GM12878 (cell line): ENCODE measurements around the gene PPP1R10. TPM values are rescaled to one million over a fixed set of nuclear protein-coding genes. Genes with fewer than 3 reads are reported as not detected.

Source experiments
- ATAC-seq: fragments of 200-7000 bp; cut with Tn5 transposase; 3 replicates; pipeline ENCODE4 v1.9.1; 2020; ENCODE audit warnings: mild to moderate bottlenecking, moderate library complexity
- BruUV-seq: library from RNA; stranded (reverse); fragments of 400-500 nt; replicated peaks from 2 replicates; lab custom pipeline; 2021; lab: Mats Ljungman, UMichigan
- CTCF ChIA-PET: fragments of 300-600 bp; sonication (Branson Sonifier 250); formaldehyde crosslinking; extraction: SDS; loops from one replicate; lab custom pipeline; 2021; ENCODE audit warnings: inconsistent platforms; lab: Yijun Ruan, JAX
- POLR2A ChIA-PET: fragments of 350-600 bp; formaldehyde crosslinking; extraction: SDS; loops from one replicate; lab custom pipeline; 2021; ENCODE audit warnings: inconsistent platforms; lab: Charles Lee
- RAD21 ChIA-PET: fragments of 300-600 bp; sonication (Branson Sonifier 250); formaldehyde crosslinking; loops from one replicate; lab custom pipeline; 2023; ENCODE audit warnings: antibody characterized with exemption; ENCODE audit not compliant: unreplicated experiment; lab: Charles Lee
- SMC1A ChIA-PET: fragments of 300-600 bp; sonication (Branson Sonifier 250); formaldehyde crosslinking; loops from one replicate; lab custom pipeline; 2023; ENCODE audit not compliant: unreplicated experiment, uncharacterized antibody; lab: Charles Lee
- DNase-seq: peaks from one replicate; pipeline ENCODE4 v3.0.0-alpha.2; 2011; ENCODE audit warnings: low read depth, low spot score
- FAIRE-seq: peaks from 3 replicates; lab custom pipeline; 2011; peaks lifted over from hg19 to GRCh38; lab: Jason Lieb, UNC
- H2AFZ ChIP-seq: 2 replicates; pipeline ENCODE4 v1.6.0; 2011; ENCODE audit warnings: low read depth, low read length, control low read depth; ENCODE audit not compliant: control insufficient read depth
- H3K27ac ChIP-seq: 2 replicates; pipeline ENCODE4 v1.5.1; 2011; ENCODE audit warnings: control low read depth; ENCODE audit not compliant: control insufficient read depth, insufficient read depth
- H3K27me3 ChIP-seq, 2 experiments: replicated peaks in 1 of 2; 2 replicates each; pipeline versions ENCODE4 v1.6.0 to v1.6.1; 2011; ENCODE audit warnings: low read length in 1 of 2; ENCODE audit not compliant: control insufficient read depth in 2 of 2, insufficient read depth in 2 of 2
- H3K36me3 ChIP-seq, 2 experiments: 2 replicates each; pipeline ENCODE4 v1.5.1; 2011; ENCODE audit warnings: low read length in 1 of 2; ENCODE audit not compliant: control insufficient read depth in 2 of 2, insufficient read depth in 2 of 2
- H3K4me1 ChIP-seq: 2 replicates; pipeline ENCODE4 v1.6.1; 2011; ENCODE audit warnings: mild to moderate bottlenecking, low read length, moderate library complexity, mixed read lengths; ENCODE audit not compliant: control insufficient read depth, insufficient read depth
- H3K4me2 ChIP-seq: 2 replicates; pipeline ENCODE4 v1.6.0; 2011; ENCODE audit warnings: control low read depth; ENCODE audit not compliant: control insufficient read depth, insufficient read depth
- H3K4me3 ChIP-seq: fragments of 200-600 bp; sonication (generic); 2 replicates; pipeline ENCODE4 v1.5.1; 2016
- H3K79me2 ChIP-seq: 2 replicates; pipeline ENCODE4 v1.6.0; 2011; ENCODE audit warnings: low read length; ENCODE audit not compliant: control insufficient read depth, insufficient read depth
- H3K9ac ChIP-seq: 2 replicates; pipeline ENCODE4 v1.8.0; 2011; ENCODE audit warnings: low read length, control low read depth, mixed read lengths; ENCODE audit not compliant: control insufficient read depth, insufficient read depth
- H3K9me3 ChIP-seq: replicated peaks from 3 replicates; pipeline ENCODE4 v1.5.1; 2011; ENCODE audit warnings: mild to moderate bottlenecking, low read length; ENCODE audit not compliant: control insufficient read depth, insufficient read depth
- H4K20me1 ChIP-seq: 2 replicates; pipeline ENCODE4 v1.6.0; 2011; ENCODE audit not compliant: control insufficient read depth, insufficient read depth
- CHD1 ChIP-seq: IDR thresholded peaks from 2 replicates; pipeline ENCODE4 v1.6.1; 2012; ENCODE audit warnings: low read depth, low read length, improper control_type of control experiment
- EP300 ChIP-seq, 2 experiments: fragments of 150-350 bp in 1 of 2; IDR thresholded peaks; 2 replicates each; pipeline ENCODE4 v1.6.1; 2011 to 2012; ENCODE audit warnings: low read depth in 2 of 2, low read length in 2 of 2, borderline replicate concordance in 1 of 2, improper control_type of control experiment in 1 of 2, inconsistent platforms in 1 of 2; ENCODE audit not compliant: control insufficient read depth in 1 of 2
- HDAC2 ChIP-seq: fragments of 200-600 bp; sonication (generic); IDR thresholded peaks from 2 replicates; pipeline ENCODE4 v1.6.1; 2017
- MYC ChIP-seq: IDR thresholded peaks from 2 replicates; pipeline ENCODE4 v1.6.1; 2011; ENCODE audit warnings: mild to moderate bottlenecking, low read length, moderate library complexity, inconsistent platforms; ENCODE audit not compliant: insufficient read depth, insufficient replicate concordance, insufficient read length, severe bottlenecking
- SIN3A ChIP-seq: IDR thresholded peaks from 2 replicates; pipeline ENCODE4 v1.6.1; 2012; ENCODE audit warnings: low read depth, low read length, improper control_type of control experiment
- ZSCAN29 ChIP-seq: fragments of 450-650 bp; IDR thresholded peaks from 2 replicates; pipeline ENCODE4 v1.6.1; 2017; ENCODE audit warnings: mild to moderate bottlenecking, moderate library complexity
- WGBS: methylation state at CpG from one replicate; pipeline ENCODE4 v1.1.6; 2016; ENCODE audit warnings: low lambda C conversion rate; ENCODE audit not compliant: insufficient replicate concordance, insufficient coverage; ENCODE audit errors: missing lambda C conversion rate; 5-methylcytosine and 5-hydroxymethylcytosine counted together
- in situ Hi-C: fragments of 300-500 bp; cut with MboI; formaldehyde crosslinking; loops from 9 replicates; pipeline ENCODE4 v1.14.3; 2018; ENCODE audit warnings: mixed read lengths
- intact Hi-C: fragments of 100-400 bp; cut with micrococcal nuclease; formaldehyde crosslinking; loops from one replicate; pipeline ENCODE4 v1.14.2; 2022; ENCODE audit not compliant: unreplicated experiment
- polyA plus RNA-seq, 11 experiments: library from polyadenylated mRNA; depleted of rRNA in 4 of 11; unstranded in 6 of 11; stranded (reverse) in 5 of 11; fragments of >200 nt; fragmentation: Nextera tagmentation in 4 of 11; fragmentation: Illumina TruSeq in 1 of 11; extraction: Ambion mirVana in 4 of 11; extraction: Trizol in 1 of 11; gene quantifications; 1 replicate in 1 of 11; 2 replicates in 10 of 11; pipeline versions ENCODE4 v1.2.1 to v1.2.3, GENCODE V29; 2011 to 2016; ENCODE audit warnings: inconsistent platforms in 2 of 11, missing spikeins in 2 of 11, low read depth in 1 of 11
- total RNA-seq, 4 experiments: library from RNA; depleted of rRNA in 3 of 4; stranded (reverse); fragments of >200 nt in 3 of 4; fragmentation: Illumina TruSeq in 1 of 4; extraction: Trizol in 1 of 4; gene quantifications; 2 replicates each; pipeline versions ENCODE4 v1.2.1 to v1.2.3, GENCODE V29; 2013 to 2021

PPP1R10 gene
- total and polyA plus RNA-seq, 10 of the 15 experiments (the other 5 are each of a cell fraction or from before 2014, with no cell fraction given) = 11.3 to 83.8 (median 41.2) TPM

- intact Hi-C loops = loop anchor here (2.0 to 10.0 kb wide), 4 partner anchors 15 to 231 kb away; partner anchors contain the start of genes ABCF1, MRPS18B, PPP1R10 and RPP21
- no TSS peak for BruUV-seq
- Histone ChIP-seq H3K4me2 (peak overlapping the region; percentile 82), H3K36me3 (peaks cover 7 to 13% of the 10 kb centered on the region in 2 experiments; a peak in 3 of 4 replicates), H4K20me1 (no peaks in the 10 kb centered on the region), H3K27me3 (no peaks in the 10 kb centered on the region), H3K27ac (peak overlapping the region; percentile 93), H3K4me1 (peaks cover 8% of the 10 kb centered on the region; the same call in 1 of the 2 replicates), H2AFZ (peak overlapping the region; percentile 95), H3K9me3 (no peaks in the 10 kb centered on the region), H3K9ac (peak overlapping the region; percentile 95), H3K79me2 (peaks cover 27% of the 10 kb centered on the region), H3K4me3 (peak overlapping the region; percentile 86)
- WGBS = 6% methylated on average over 2 of the region's 15 CpGs
- ChIA-PET RAD21 (interaction anchor here (1.0 to 2.5 kb wide), 5 partner anchors 11 to 162 kb away, joined by 3 to 8 read pairs (median 4); partner anchors contain the start of genes ABCF1 and MDC1), SMC1A (interaction anchor here (1.6 to 2.8 kb wide), 2 partner anchors 14 to 23 kb away, joined by 3 to 16 read pairs; no protein-coding TSS in a partner anchor), POLR2A (interaction anchor here (1.3 to 3.3 kb wide), 6 partner anchors 11 to 72 kb away, joined by 4 to 25 read pairs (median 8); partner anchors contain the start of gene ABCF1), CTCF (interaction anchor here (0.7 to 9.7 kb wide), 6 partner anchors 12 to 358 kb away, joined by 3 to 121 read pairs (median 3); partner anchors contain the start of gene VARS2)
- TF ChIP-seq ZSCAN29 (no peak), CHD1 (peak; percentile 87; the same call in 1 of the 2 replicates), SIN3A (0 out of 2 replicates have a peak, but pooled peaks have one; percentile 76), HDAC2 (0 out of 2 replicates have a peak, but pooled peaks have one; percentile 8), EP300 (IDR thresholded peaks at IDR 0.05; ENCODE audit: borderline replicate concordance in 1 of 2, control insufficient read depth in 1 of 2, low read depth in 2 of 2, low read length in 2 of 2) (no peak), MYC (no peak)
- no peak for DNase-seq
- no peak for ATAC-seq
- in situ Hi-C loops = no loop called here
- FAIRE-seq = no peak
Observed at GRCh38 chr6:30555816-30556065, 61.3 kb downstream of the PPP1R10 start.
